ENCODE results near the gene FHDC1.

DNA sequence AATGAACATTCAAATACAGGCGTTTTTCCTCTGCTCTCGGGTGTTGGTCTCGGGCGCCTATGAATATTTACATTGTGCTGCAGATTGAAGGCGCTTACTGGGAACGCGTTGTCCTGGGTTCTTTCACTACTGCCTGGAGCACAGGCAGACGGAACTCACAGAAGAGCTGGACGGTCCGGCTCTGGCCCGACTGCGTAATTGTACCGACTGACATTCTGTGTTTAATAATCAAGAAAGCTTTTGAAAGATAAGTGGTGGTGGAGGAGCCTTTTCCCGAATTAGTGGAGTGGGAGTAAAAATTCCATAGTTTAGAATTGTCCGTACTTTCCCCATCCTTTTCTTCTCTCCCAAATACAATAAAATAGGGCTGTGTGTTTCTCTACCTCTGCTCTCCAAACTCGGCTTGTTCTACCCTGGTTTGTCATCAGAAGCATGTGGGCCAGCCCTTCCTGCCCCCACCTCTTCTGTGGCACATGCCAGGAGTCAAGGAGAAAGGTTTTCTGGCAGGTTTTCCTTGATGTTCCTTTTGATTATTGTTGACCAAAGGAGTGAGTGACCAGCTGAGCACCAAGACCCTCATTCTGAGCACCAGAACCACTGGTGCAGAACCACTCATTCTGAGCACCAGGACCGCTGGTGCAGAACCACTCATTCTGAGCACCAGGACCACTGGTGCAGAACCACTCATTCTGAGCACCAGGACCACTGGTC, 2.3 kb downstream of the FHDC1 start:
- TF ChIP-seq EZH2 (IDR thresholded peaks at IDR 0.05) (peak; percentile 71), POLR2AphosphoS5 (IDR thresholded peaks at IDR 0.05; ENCODE audit: borderline replicate concordance, low read depth, low read length) (no peak)

All from SK-N-MC (cell line).